ENCODE measurements around the gene TSGA10IP. TPM values are rescaled to one million over a fixed set of nuclear protein-coding genes. Genes with fewer than 3 reads are reported as not detected.

The TSGA10IP gene
- total and polyA plus RNA-seq, 2 experiments from 2014 or later: 1.6 to 2.0 TPM

- no peak overlapping the region for H3K4me3 ChIP-seq
- H3K27me3 Mint-ChIP-seq (ENCODE audit: insufficient read depth, low read depth, poor library complexity): peaks cover 6% of the 10 kb centered on the region
- H3K27me3 ChIP-seq (ENCODE audit: insufficient read depth): no peaks in the 10 kb centered on the region
- ATAC-seq (no peak), DNase-seq (ENCODE audit: low spot score) (no peak)
- peaks cover 23% of the 10 kb centered on the region for H3K4me1 Mint-ChIP-seq
- no peak overlapping the region for H3K4me3 Mint-ChIP-seq
- H3K27ac Mint-ChIP-seq: no peak overlapping the region
- H3F3A ChIP-seq (replicated peaks; ENCODE audit: low read depth): 0 out of 2 replicates have a peak, but pooled peaks cover 5% of the 10 kb centered on the region
- H3K4me2 ChIP-seq: no peak overlapping the region
- H2AFZ ChIP-seq: peak overlapping the region; percentile 14; the same call in 1 of the 2 replicates
- no peaks in the 10 kb centered on the region for H3K9me2 ChIP-seq (ENCODE audit: insufficient read depth)
- H3K9me3 Mint-ChIP-seq: no peaks in the 10 kb centered on the region
- peaks cover 7% of the 10 kb centered on the region for H3K4me1 ChIP-seq (ENCODE audit: insufficient read depth)
- no peaks in the 10 kb centered on the region for H4K20me1 ChIP-seq (replicated peaks; ENCODE audit: insufficient read depth)
- TF ChIP-seq REST (IDR thresholded peaks at IDR 0.05; ENCODE audit: unreplicated experiment) (no peak), EZH2phosphoT487 (IDR thresholded peaks at IDR 0.05; ENCODE audit: unreplicated experiment) (no peak), CREB1 (CRISPR knock-in tag; IDR thresholded peaks at IDR 0.05; ENCODE audit: low read depth) (no peak), NANOG (IDR thresholded peaks at IDR 0.05; ENCODE audit: borderline replicate concordance) (no peak), ZNF114 (CRISPR knock-in tag; IDR thresholded peaks at IDR 0.05) (no peak), POLR2AphosphoS5 (IDR thresholded peaks at IDR 0.05; ENCODE audit: low read depth) (no peak), EZH2 (IDR thresholded peaks at IDR 0.05; ENCODE audit: low read depth, unreplicated experiment) (no peak), ZNF462 (CRISPR knock-in tag; IDR thresholded peaks at IDR 0.05) (no peak), JUNB (IDR thresholded peaks at IDR 0.05; ENCODE audit: unreplicated experiment) (no peak), ETS1 (IDR thresholded peaks at IDR 0.05) (no peak), ZNF331 (CRISPR knock-in tag; IDR thresholded peaks at IDR 0.05; ENCODE audit: low read depth) (no peak), STAT1 (IDR thresholded peaks at IDR 0.05; ENCODE audit: unreplicated experiment) (no peak), CTCF (conservative IDR thresholded peaks at IDR 0.05; ENCODE audit: low read depth in 2 of 2) (no peak)
- no peaks in the 10 kb centered on the region for H3K36me3 ChIP-seq (ENCODE audit: insufficient read depth)
- 0 out of 2 replicates have a peak overlapping the region, but pooled peaks have one; percentile 63 for H3K27ac ChIP-seq (ENCODE audit: low read depth)
- no peaks in the 10 kb centered on the region for H3K79me2 ChIP-seq (replicated peaks; ENCODE audit: insufficient read depth)
- no peaks in the 10 kb centered on the region for H3K36me3 Mint-ChIP-seq (ENCODE audit: low read depth)
Measured at GRCh38 chr11:65928667-65929066, 16.6 kb upstream of the TSGA10IP start.
